ENCODE measurements around the gene ZNF548. TPM values are rescaled to one million over a fixed set of nuclear protein-coding genes. Genes with fewer than 3 reads are reported as not detected.
"Not testable (repeated sequence)": the region's sequence is repeated elsewhere in the genome, so short reads cannot be mapped to it uniquely, and the experiment has no call there.

Gene ZNF548
- polyA plus RNA-seq, 3 donors from 2014 or later: 13.4 to 16.1 (median 15.9) TPM

GRCh38 chr19:57374179-57374578 lies 15.5 kb upstream of the ZNF548 start:
- Mint-ChIP-seq H3K9me3 (peaks cover 14 to 45% (median 38%) of the 10 kb centered on the region in 6 donors), H3K27ac (no peak overlapping the region), H3K36me3 (peaks cover 56 to 86% (median 83%) of the 10 kb centered on the region in 3 donors), H3K4me3 (no peak overlapping the region), H3K4me1 (peaks cover 0 to 1% of the 10 kb centered on the region in 2 donors), H3K27me3 (ENCODE audit: low read depth in 3 of 3) (peaks cover 0 to 3% (median 2%) of the 10 kb centered on the region in 3 donors)
- no peak for DNase-seq

GRCh38 chr19:57374647-57375046 lies 15.0 kb upstream of the ZNF548 start:
- Mint-ChIP-seq H3K9me3 (peaks cover 18 to 50% (median 43%) of the 10 kb centered on the region in 6 donors), H3K36me3 (peaks cover 60 to 88% (median 81%) of the 10 kb centered on the region in 3 donors)
- not testable (repeated sequence) for H3K27ac Mint-ChIP-seq; H3K4me1 Mint-ChIP-seq; H3K4me3 Mint-ChIP-seq; H3K27me3 Mint-ChIP-seq (ENCODE audit: low read depth in 3 of 3); DNase-seq

- Mint-ChIP-seq H3K36me3 (peaks cover 62 to 88% (median 74%) of the 10 kb centered on the region in 3 donors), H3K4me1 (peaks cover 0 to 1% of the 10 kb centered on the region in 2 donors), H3K27ac (no peak overlapping the region), H3K4me3 (no peak overlapping the region), H3K9me3 (peaks cover 22 to 63% (median 52%) of the 10 kb centered on the region in 6 donors), H3K27me3 (ENCODE audit: low read depth in 3 of 3) (peaks cover 0 to 3% (median 1%) of the 10 kb centered on the region in 3 donors)
- DNase-seq: no peak
These were observed 13.5 kb upstream of the ZNF548 start for GRCh38 chr19:57376151-57376550.

GRCh38 chr19:57377498-57378146 lies 12.0 kb upstream of the ZNF548 start:
- Mint-ChIP-seq H3K27ac (no peak overlapping the region), H3K4me3 (no peak overlapping the region), H3K27me3 (ENCODE audit: low read depth in 3 of 3) (peaks cover 0 to 3% (median 1%) of the 10 kb centered on the region in 3 donors), H3K9me3 (peaks cover 22 to 63% (median 52%) of the 10 kb centered on the region in 6 donors), H3K36me3 (peaks cover 47 to 74% (median 59%) of the 10 kb centered on the region in 3 donors), H3K4me1 (peaks cover 0 to 1% of the 10 kb centered on the region in 2 donors)
- DNase-seq: no peak

- no peaks in the 10 kb centered on the region for H3K4me1 Mint-ChIP-seq
- H3K36me3 Mint-ChIP-seq: peaks cover 26 to 41% (median 31%) of the 10 kb centered on the region in 3 donors
- H3K9me3 Mint-ChIP-seq: peaks cover 22 to 51% (median 42%) of the 10 kb centered on the region in 6 donors
- no peak overlapping the region for H3K4me3 Mint-ChIP-seq
- H3K27ac Mint-ChIP-seq: no peak overlapping the region
- peaks cover 1 to 8% (median 6%) of the 10 kb centered on the region in 3 donors for H3K27me3 Mint-ChIP-seq (ENCODE audit: low read depth in 3 of 3)
- no peak for DNase-seq
These were observed 8.7 kb upstream of the ZNF548 start for GRCh38 chr19:57380923-57381322.

GRCh38 chr19:57382806-57383488 lies 6.7 kb upstream of the ZNF548 start:
- peaks cover 14 to 30% (median 26%) of the 10 kb centered on the region in 6 donors for H3K9me3 Mint-ChIP-seq
- H3K36me3 Mint-ChIP-seq: peaks cover 13 to 22% (median 18%) of the 10 kb centered on the region in 3 donors
- H3K27ac Mint-ChIP-seq: no peak overlapping the region
- DNase-seq: no peak
- no peaks in the 10 kb centered on the region for H3K4me1 Mint-ChIP-seq
- H3K4me3 Mint-ChIP-seq: no peak overlapping the region
- H3K27me3 Mint-ChIP-seq (ENCODE audit: low read depth in 3 of 3): peaks cover 2 to 8% (median 7%) of the 10 kb centered on the region in 3 donors

GRCh38 chr19:57389194-57389729 lies 392 bp upstream of the ZNF548 start:
- Mint-ChIP-seq H3K27me3 (ENCODE audit: low read depth in 3 of 3) (peaks cover 5 to 17% (median 13%) of the 10 kb centered on the region in 3 donors), H3K27ac (peak overlapping the region; percentile 94 to 98 (median 98)), H3K36me3 (peaks cover 2 to 13% (median 10%) of the 10 kb centered on the region in 3 donors), H3K4me3 (peak overlapping the region; percentile 92 to 98 (median 97)), H3K9me3 (peaks cover 0 to 2% (median 0%) of the 10 kb centered on the region in 6 donors), H3K4me1 (peaks cover 45 to 55% of the 10 kb centered on the region in 2 donors)
- no peak for DNase-seq

- Mint-ChIP-seq H3K4me3 (no peak overlapping the region), H3K4me1 (peaks cover 35 to 46% of the 10 kb centered on the region in 2 donors), H3K27ac (peak overlapping the region in 2 of 6 donors; percentile 19 to 55), H3K9me3 (peaks cover 0 to 22% (median 4%) of the 10 kb centered on the region in 6 donors), H3K27me3 (ENCODE audit: low read depth in 3 of 3) (peaks cover under 1 to 2% (median 1%) of the 10 kb centered on the region in 3 donors), H3K36me3 (peaks cover 48 to 67% (median 64%) of the 10 kb centered on the region in 3 donors)
- DNase-seq: no peak
These were observed 6.1 kb downstream of the ZNF548 start for GRCh38 chr19:57395710-57396109.

- peaks cover 14 to 19% of the 10 kb centered on the region in 2 donors for H3K4me1 Mint-ChIP-seq
- H3K27ac Mint-ChIP-seq: no peak overlapping the region
- peaks cover 0 to 2% (median 1%) of the 10 kb centered on the region in 3 donors for H3K27me3 Mint-ChIP-seq (ENCODE audit: low read depth in 3 of 3)
- H3K36me3 Mint-ChIP-seq: peaks cover 58 to 67% (median 63%) of the 10 kb centered on the region in 3 donors
- H3K4me3 Mint-ChIP-seq: no peak overlapping the region
- DNase-seq: no peak
- H3K9me3 Mint-ChIP-seq: peaks cover 0 to 22% (median 4%) of the 10 kb centered on the region in 6 donors
These were observed 9.2 kb downstream of the ZNF548 start for GRCh38 chr19:57398868-57399267.

- Mint-ChIP-seq H3K27me3 (ENCODE audit: low read depth in 3 of 3) (peaks cover 0 to 4% (median 3%) of the 10 kb centered on the region in 3 donors), H3K36me3 (peaks cover 15 to 17% (median 16%) of the 10 kb centered on the region in 3 donors), H3K4me3 (no peak overlapping the region), H3K9me3 (peaks cover 0 to 6% (median under 1%) of the 10 kb centered on the region in 6 donors), H3K4me1 (peaks cover 6% of the 10 kb centered on the region in 2 donors), H3K27ac (no peak overlapping the region)
- DNase-seq: no peak
These were observed 14.3 kb downstream of the ZNF548 start for GRCh38 chr19:57403737-57404563.

- H3K4me3 Mint-ChIP-seq: no peak overlapping the region
- peaks cover 0 to 7% (median 3%) of the 10 kb centered on the region in 3 donors for H3K36me3 Mint-ChIP-seq
- peaks cover 16 to 19% of the 10 kb centered on the region in 2 donors for H3K4me1 Mint-ChIP-seq
- H3K9me3 Mint-ChIP-seq: no peaks in the 10 kb centered on the region
- peaks cover 0 to 5% (median 3%) of the 10 kb centered on the region in 3 donors for H3K27me3 Mint-ChIP-seq (ENCODE audit: low read depth in 3 of 3)
- peak overlapping the region in 3 of 6 donors; percentile 13 to 60 (median 28) for H3K27ac Mint-ChIP-seq
- DNase-seq: peak; percentile 50 to 63 (median 55)
These were observed 17.0 kb downstream of the ZNF548 start for GRCh38 chr19:57406516-57407123.

GRCh38 chr19:57410877-57411671 lies 21.4 kb downstream of the ZNF548 start, which contains the start of gene ZNF17:
Gene ZNF17, plus strand, starts transcription at chr19:57411161. Its CDS starts 2,455 bp downstream, at chr19:57413616.
- peaks cover 0 to 5% (median 3%) of the 10 kb centered on the region in 3 donors for H3K27me3 Mint-ChIP-seq (ENCODE audit: low read depth in 3 of 3)
- H3K4me3 Mint-ChIP-seq: peak within 1 kb of the TSS; percentile 95 to 98 (median 96)
- DNase-seq: peak; percentile 84 to 88 (median 87)
- peaks cover 0 to 10% (median under 1%) of the 10 kb centered on the region in 6 donors for H3K9me3 Mint-ChIP-seq
- peaks cover 20 to 27% (median 25%) of the 10 kb centered on the region in 3 donors for H3K36me3 Mint-ChIP-seq
- peaks cover 34 to 48% of the 10 kb centered on the region in 2 donors for H3K4me1 Mint-ChIP-seq
- H3K27ac Mint-ChIP-seq: peak within 1 kb of the TSS; percentile 80 to 96 (median 93)

Data from immature natural killer cell (primary cell).